Subcutaneous abdominal adipose tissue (tissue), 5 donors: ENCODE measurements around the gene ANKH.
A peak's percentile ranks its signal among the peaks of the same experiment; 100 is the strongest.

Experiments used
- H3K27ac ChIP-seq: one replicate; pipeline ENCODE4 v1.7.0; 2013; ENCODE audit warnings: low read depth, mild to moderate bottlenecking, inconsistent platforms, low read length, moderate library complexity
- H3K27me3 ChIP-seq, 5 donors: one replicate each; pipeline ENCODE4 v1.7.0; 2013; ENCODE audit warnings: low read length in 5 of 5, inconsistent platforms in 1 of 5; ENCODE audit not compliant: control insufficient read depth in 5 of 5, insufficient read depth in 4 of 5
- H3K36me3 ChIP-seq, 5 donors: one replicate each; pipeline ENCODE4 v1.7.0; 2013; ENCODE audit warnings: low read length in 5 of 5; ENCODE audit not compliant: control insufficient read depth in 5 of 5, insufficient read depth in 5 of 5
- H3K4me1 ChIP-seq, 5 donors: one replicate each; pipeline ENCODE4 v1.7.0; 2013; ENCODE audit warnings: low read length in 5 of 5, mild to moderate bottlenecking in 3 of 5, moderate library complexity in 1 of 5; ENCODE audit not compliant: control insufficient read depth in 5 of 5, insufficient read depth in 5 of 5
- H3K4me3 ChIP-seq, 5 donors: one replicate each; pipeline ENCODE4 v1.7.0; 2013; ENCODE audit warnings: low read length in 5 of 5, low read depth in 1 of 5
- H3K9ac ChIP-seq, 5 donors: one replicate each; pipeline ENCODE4 v1.7.0; 2013; ENCODE audit warnings: low read length in 5 of 5, mild to moderate bottlenecking in 4 of 5, moderate library complexity in 3 of 5
- H3K9me3 ChIP-seq, 5 donors: one replicate each; pipeline ENCODE4 v1.7.0; 2013; ENCODE audit warnings: low read length in 5 of 5; ENCODE audit not compliant: control insufficient read depth in 5 of 5
- donor health status: healthy.
- donor health status: healthy.
- donor health status: healthy.
- donor health status: healthy.
- donor health status: healthy.

The ANKH gene

DNA sequence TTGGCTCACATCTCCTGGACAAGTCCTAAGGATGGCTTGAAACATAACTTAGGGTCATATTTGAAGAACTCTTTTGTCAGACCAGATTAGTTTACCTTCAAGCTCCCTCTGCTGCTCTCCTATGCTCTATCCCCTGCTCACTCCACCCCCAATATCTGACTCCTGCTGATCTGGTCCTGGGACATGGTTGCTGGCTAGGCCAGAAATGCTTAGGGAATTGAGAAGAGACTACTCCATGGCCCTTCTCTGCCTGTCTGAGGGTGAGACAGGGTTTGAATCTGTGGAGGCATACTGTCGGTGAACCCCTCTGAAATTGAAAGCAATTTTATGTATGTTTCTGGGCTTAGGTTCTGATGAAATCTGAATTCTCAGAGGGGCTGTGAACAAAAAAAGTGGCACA is 203.8 kb downstream of the ANKH start:
- Histone ChIP-seq H3K27ac (no peak overlapping the region), H3K4me1 (peaks cover 5 to 68% (median 49%) of the 10 kb centered on the region in 5 donors), H3K27me3 (no peaks in the 10 kb centered on the region), H3K9ac (peak overlapping the region in 1 of 5 donors; percentile 47), H3K36me3 (peaks cover 0 to 3% (median 0%) of the 10 kb centered on the region in 5 donors), H3K4me3 (no peak overlapping the region), H3K9me3 (no peaks in the 10 kb centered on the region)

DNA sequence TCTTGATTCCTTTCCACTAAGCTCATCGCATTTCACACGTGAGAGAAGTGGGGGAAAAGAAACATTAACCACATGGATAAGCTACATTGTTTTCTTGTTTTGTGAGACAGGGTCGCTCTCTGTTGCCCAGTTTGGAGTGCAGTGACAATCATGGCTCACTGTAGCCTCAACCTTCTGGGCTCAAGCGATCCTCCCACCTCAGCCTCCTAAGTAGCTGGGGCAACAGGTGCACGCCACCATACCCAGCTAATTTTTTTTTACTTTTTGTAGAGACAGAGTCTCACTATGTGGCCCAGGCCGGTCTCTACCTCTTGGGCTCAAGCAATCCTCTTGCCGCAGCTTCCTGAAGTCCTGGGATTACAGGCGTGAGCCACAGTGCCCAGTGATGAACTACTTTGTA is 204.3 kb downstream of the ANKH start:
- Histone ChIP-seq H3K4me1 (peaks cover 5 to 63% (median 45%) of the 10 kb centered on the region in 5 donors), H3K4me3 (no peak overlapping the region), H3K27ac (no peak overlapping the region), H3K9me3 (no peaks in the 10 kb centered on the region), H3K36me3 (peaks cover 0 to 3% (median 0%) of the 10 kb centered on the region in 5 donors), H3K9ac (no peak overlapping the region), H3K27me3 (no peaks in the 10 kb centered on the region)

DNA sequence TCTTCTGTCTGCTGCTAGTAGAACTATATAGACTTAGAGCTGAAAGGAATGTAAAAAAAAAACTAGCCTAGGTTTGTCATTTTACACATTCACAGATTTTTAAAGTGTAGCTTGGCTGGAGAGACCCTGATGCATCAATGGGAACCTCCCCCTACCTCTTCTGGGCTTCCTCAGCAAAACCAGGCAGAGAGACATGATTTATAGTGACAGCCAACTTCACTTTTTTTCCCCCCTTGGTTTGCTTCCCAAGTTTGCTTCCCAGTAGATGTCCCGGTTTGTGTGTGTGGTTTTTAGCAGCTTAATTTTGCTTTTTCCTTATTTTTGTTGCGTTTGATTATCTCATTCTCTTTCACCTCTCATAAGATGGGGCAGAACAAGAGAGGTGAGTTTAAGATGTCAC is 205.2 kb downstream of the ANKH start:
- Histone ChIP-seq H3K9me3 (no peaks in the 10 kb centered on the region), H3K27me3 (no peaks in the 10 kb centered on the region), H3K36me3 (peaks cover 0 to 3% (median 0%) of the 10 kb centered on the region in 5 donors), H3K9ac (peak overlapping the region in 2 of 5 donors; percentile 31 to 82), H3K4me1 (peaks cover 5 to 55% (median 36%) of the 10 kb centered on the region in 5 donors), H3K27ac (no peak overlapping the region), H3K4me3 (peak overlapping the region in 3 of 5 donors; percentile 71 to 85 (median 85))

DNA sequence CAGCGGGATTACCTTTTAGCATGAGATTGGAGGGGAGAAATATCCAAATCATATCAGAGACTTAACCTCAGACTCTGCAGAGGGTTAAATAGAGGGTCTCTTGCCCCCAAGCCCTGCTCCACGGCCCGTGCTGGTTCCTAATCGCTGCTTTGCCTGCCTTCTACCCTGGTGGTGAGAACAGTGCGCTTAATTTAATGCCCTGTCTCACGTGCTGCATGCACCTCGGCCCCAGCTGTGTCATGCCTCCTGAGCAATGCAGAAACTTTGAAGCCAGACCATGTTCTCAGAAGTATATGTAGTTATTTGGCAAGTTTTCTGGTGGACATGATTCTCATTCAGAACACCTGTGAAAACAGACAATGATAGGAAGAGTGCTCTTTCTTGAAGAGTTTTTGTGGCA is 205.6 kb downstream of the ANKH start:
- Histone ChIP-seq H3K27ac (peak overlapping the region; percentile 28), H3K4me3 (peak overlapping the region; percentile 71 to 86 (median 85)), H3K9ac (peak overlapping the region in 3 of 5 donors; percentile 28 to 82 (median 80)), H3K36me3 (peaks cover 0 to 3% (median 0%) of the 10 kb centered on the region in 5 donors), H3K27me3 (no peaks in the 10 kb centered on the region), H3K9me3 (no peaks in the 10 kb centered on the region), H3K4me1 (peaks cover 5 to 51% (median 34%) of the 10 kb centered on the region in 5 donors)

DNA sequence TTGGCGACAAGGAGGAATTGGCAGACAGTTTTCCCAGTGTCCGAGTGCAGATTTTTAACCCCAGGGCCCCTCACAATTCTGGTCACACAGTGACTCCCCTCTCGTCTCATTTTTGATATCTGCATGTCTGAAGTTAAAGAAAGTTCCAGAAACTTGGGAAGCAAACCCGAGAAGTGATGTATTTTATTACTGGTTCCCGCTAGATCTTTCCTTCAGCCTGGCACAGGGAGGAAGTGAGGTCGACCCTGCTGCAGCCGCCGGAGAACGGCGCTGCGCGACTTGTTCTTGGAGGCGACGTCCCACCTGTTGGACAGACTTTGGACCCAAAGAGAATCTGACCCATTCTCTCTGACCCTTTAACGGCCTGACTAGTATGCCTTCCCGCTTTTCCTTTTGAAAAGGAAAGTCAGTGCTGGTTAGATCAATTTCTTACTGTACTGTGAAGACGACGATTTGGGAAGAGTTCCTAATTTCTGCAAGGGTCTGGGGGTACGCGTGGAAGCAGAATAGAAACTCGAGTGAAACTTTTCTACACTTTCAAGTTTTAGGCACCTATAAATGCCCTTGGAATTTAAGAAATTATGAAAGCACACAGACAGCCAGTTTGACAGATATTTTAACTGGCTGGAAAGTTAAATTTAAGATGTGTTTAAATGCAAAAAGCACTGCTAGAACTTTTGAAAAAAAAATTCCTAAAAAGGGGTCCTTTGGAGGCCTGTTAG is 206.3 kb downstream of the ANKH start:
- peak overlapping the region; percentile 88 for H3K27ac ChIP-seq
- H3K4me3 ChIP-seq, result peak overlapping the region; percentile 71 to 86 (median 85)
- H3K9me3 ChIP-seq, result no peaks in the 10 kb centered on the region
- peak overlapping the region in 4 of 5 donors; percentile 28 to 82 (median 80) for H3K9ac ChIP-seq
- peaks cover 5 to 47% (median 31%) of the 10 kb centered on the region in 5 donors for H3K4me1 ChIP-seq
- peaks cover 0 to 3% (median 0%) of the 10 kb centered on the region in 5 donors for H3K36me3 ChIP-seq
- no peaks in the 10 kb centered on the region for H3K27me3 ChIP-seq

DNA sequence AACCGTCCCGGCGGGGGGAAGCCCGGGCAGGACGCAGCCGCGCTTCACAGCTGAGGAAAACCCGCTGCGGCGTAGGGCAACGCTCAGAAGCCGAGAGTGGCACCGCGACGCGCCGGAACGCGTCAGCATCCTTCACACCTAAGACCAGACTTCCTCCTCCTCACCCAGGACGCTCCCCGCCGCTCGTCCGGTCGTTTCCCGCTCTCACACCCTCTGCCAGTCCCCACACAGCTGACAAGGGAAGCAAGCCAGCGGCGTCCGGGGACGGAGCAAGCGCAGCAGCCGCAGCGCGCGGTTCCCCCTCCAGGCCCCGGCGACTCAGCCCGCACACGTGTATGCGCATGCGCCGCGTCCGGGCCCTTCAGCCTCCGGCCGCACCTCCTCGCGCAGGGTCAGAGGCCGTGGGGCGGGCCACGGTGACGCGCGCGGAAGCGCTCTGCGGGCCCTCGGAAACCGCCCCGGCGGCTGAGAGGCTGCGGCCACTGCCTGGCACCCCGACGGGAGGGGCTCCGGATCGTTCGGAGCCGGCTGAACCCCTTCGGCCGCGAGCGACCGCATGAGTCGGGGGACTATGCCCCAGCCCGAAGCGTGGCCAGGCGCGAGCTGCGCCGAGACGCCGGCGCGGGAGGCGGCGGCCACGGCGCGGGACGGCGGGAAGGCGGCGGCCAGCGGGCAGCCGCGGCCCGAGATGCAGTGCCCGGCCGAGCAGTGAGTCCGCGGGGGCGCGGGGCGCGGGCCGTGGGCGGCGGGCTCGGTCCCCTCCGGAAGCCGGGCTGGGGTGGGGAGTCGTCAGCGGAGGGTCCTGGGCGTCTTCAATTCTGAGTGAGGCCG is 207.1 kb downstream of the ANKH start, which contains the start of gene OTULIN:
Gene OTULIN, plus strand, starts transcription at position 449 of the 831 bp plus-strand sequence. Its CDS starts 108 bp downstream, at position 557.
- Histone ChIP-seq H3K9ac (peak within 1 kb of the TSS; percentile 80 to 91 (median 81)), H3K36me3 (peaks cover 0 to 3% (median 0%) of the 10 kb centered on the region in 5 donors), H3K27me3 (no peaks in the 10 kb centered on the region), H3K4me1 (peaks cover 5 to 47% (median 31%) of the 10 kb centered on the region in 5 donors), H3K9me3 (no peaks in the 10 kb centered on the region), H3K4me3 (peak within 1 kb of the TSS; percentile 71 to 86 (median 85)), H3K27ac (peak within 1 kb of the TSS; percentile 88)

DNA sequence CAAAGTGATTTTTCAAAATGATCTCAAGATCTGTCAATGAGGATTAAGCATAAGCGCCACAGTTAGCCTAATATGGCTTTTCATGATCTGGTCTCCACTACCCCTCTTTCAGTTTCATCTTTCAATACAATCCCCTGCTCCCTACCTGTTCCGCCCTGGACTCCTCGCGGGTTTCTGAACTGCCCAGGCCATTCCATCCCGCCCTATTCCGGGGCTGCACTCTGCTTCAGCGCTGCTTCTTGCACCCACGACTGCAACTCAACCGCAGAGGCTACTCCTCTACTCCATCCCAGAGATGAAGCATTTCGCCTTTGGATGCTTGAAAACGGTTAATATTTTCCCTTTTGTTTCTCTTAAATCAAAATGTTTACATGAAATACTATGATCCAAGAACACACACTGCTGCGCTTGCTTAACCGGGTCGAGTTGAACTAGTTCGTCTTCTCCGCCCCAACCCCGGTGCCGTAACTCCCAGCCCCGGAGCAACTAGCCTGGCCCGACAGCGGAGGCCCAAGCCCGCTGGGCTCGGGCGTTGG is 207.8 kb downstream of the ANKH start:
- Histone ChIP-seq H3K4me1 (peaks cover 5 to 47% (median 31%) of the 10 kb centered on the region in 5 donors), H3K36me3 (peaks cover 0 to 3% (median 0%) of the 10 kb centered on the region in 5 donors), H3K9ac (peak overlapping the region; percentile 80 to 91 (median 81)), H3K9me3 (no peaks in the 10 kb centered on the region), H3K27ac (peak overlapping the region; percentile 88), H3K27me3 (no peaks in the 10 kb centered on the region), H3K4me3 (peak overlapping the region; percentile 71 to 86 (median 82))

DNA sequence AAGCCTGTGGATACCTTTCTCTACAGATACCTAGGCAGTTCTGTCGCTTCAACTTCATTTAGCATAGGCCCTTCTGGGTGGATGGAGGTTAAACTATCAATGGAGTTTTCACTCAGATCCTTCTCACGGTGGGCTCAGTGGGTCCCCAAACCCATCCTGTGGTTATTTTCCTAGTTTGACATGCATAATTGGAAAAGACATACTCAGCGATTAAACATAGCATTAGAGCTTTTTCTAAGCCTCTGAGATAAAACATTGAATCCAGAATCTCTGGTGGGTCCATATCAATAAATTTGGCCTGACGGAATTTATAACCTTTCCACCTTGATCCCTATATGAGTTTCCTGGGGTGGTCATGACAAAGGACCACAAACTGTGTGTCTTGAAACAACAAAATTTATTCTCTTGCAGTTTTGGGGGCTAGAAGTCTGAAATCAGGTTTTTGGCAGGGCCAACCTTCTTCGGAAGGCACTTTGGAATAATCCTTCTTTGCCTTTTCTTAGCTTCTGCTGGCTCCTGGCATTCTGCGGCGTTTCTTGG is 208.8 kb downstream of the ANKH start:
- H3K36me3 ChIP-seq, result no peaks in the 10 kb centered on the region
- H3K4me1 ChIP-seq, result peaks cover 5 to 41% (median 30%) of the 10 kb centered on the region in 5 donors
- H3K27ac ChIP-seq, result no peak overlapping the region
- H3K4me3 ChIP-seq, result no peak overlapping the region
- H3K9me3 ChIP-seq, result no peaks in the 10 kb centered on the region
- H3K27me3 ChIP-seq, result no peaks in the 10 kb centered on the region
- no peak overlapping the region for H3K9ac ChIP-seq

DNA sequence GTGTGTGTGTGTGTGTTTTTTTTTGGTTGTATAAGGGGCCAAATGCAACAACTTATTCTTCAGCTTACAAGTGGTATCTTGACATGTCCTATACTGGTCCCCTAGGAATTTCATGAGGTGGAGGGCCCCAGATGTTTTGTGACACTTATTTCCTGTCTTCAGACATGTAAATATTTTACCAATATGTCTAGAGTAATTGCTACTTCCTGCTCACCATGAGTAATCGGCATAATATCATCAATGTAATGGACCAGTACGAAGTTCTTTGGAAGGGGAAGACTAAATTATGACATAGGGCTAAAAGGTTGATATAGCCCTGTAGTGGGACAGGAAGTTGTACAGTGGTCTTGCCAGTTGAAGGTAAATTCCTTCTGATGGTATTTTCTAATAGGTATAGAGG is 210.7 kb downstream of the ANKH start:
- Histone ChIP-seq H3K4me3 (no peak overlapping the region), H3K9ac (no peak overlapping the region), H3K36me3 (no peaks in the 10 kb centered on the region), H3K27me3 (no peaks in the 10 kb centered on the region), H3K27ac (no peak overlapping the region), H3K4me1 (peaks cover 2 to 22% (median 16%) of the 10 kb centered on the region in 5 donors), H3K9me3 (no peaks in the 10 kb centered on the region)
